ENCODE results near the gene SDR42E1.

GRCh38 chr16:81973737-81974136, 37.5 kb downstream of the SDR42E1 start:
- no peak for TF ChIP-seq POLR2A (IDR thresholded peaks at IDR 0.05; ENCODE audit: low read depth, low read length)
- TF ChIP-seq POLR2AphosphoS5 (IDR thresholded peaks at IDR 0.05; ENCODE audit: low read depth, low read length) = no peak
- no peak for TF ChIP-seq TAF1 (IDR thresholded peaks at IDR 0.05; ENCODE audit: borderline replicate concordance, low read depth, low read length)

All from GM12892 (cell line).